Measurements from ENCODE around the gene MED9. TPM values are rescaled to one million over a fixed set of nuclear protein-coding genes. Genes with fewer than 3 reads are reported as not detected.

Gene MED9
- total and polyA plus RNA-seq, 9 donors: 11.5 to 15.7 (median 13.8) TPM

GRCh38 chr17:17539591-17539990, 62.8 kb downstream of the MED9 start:
- peaks cover 3% of the 10 kb centered on the region for H3K4me1 ChIP-seq (ENCODE audit: insufficient read depth)
- WGBS, 3 donors: 78 to 85% (median 81%) methylated on average over 10 of the region's 10 CpGs
- H3K9me3 ChIP-seq: no peaks in the 10 kb centered on the region
- intact Hi-C loops (cut with DNase I): no loop called here
- no peak for TF ChIP-seq EP300 (IDR thresholded peaks at IDR 0.05)
- TF ChIP-seq CTCF (IDR thresholded peaks at IDR 0.05): no peak
- no peak for TF ChIP-seq POLR2A (IDR thresholded peaks at IDR 0.05)
- H3K4me3 ChIP-seq: no peak overlapping the region
- no peaks in the 10 kb centered on the region for H3K27me3 ChIP-seq
- no peak overlapping the region for H3K27ac ChIP-seq
- no peaks in the 10 kb centered on the region for H3K36me3 ChIP-seq
- no peak for DNase-seq

- DNase-seq: no peak
- intact Hi-C loops (cut with DNase I): no loop called here
- no peaks in the 10 kb centered on the region for H3K27me3 ChIP-seq
- H3K4me1 ChIP-seq (ENCODE audit: insufficient read depth): peaks cover 6% of the 10 kb centered on the region
- no peaks in the 10 kb centered on the region for H3K36me3 ChIP-seq
- no peaks in the 10 kb centered on the region for H3K9me3 ChIP-seq
- H3K4me3 ChIP-seq: no peak overlapping the region
- WGBS, 3 donors: 80 to 85% (median 84%) methylated on average over 15 of the region's 15 CpGs
- no peak overlapping the region for H3K27ac ChIP-seq
- TF ChIP-seq CTCF (IDR thresholded peaks at IDR 0.05) (no peak), POLR2A (IDR thresholded peaks at IDR 0.05) (no peak), EP300 (IDR thresholded peaks at IDR 0.05) (no peak)
Measured at GRCh38 chr17:17540278-17540906, 63.6 kb downstream of the MED9 start.

GRCh38 chr17:17540935-17541639, 64.3 kb downstream of the MED9 start:
- intact Hi-C loops (cut with DNase I): no loop called here
- H3K9me3 ChIP-seq: no peaks in the 10 kb centered on the region
- no peak overlapping the region for H3K27ac ChIP-seq
- 66 to 74% (median 69%) methylated on average over 23 of the region's 23 CpGs for WGBS, 3 donors
- H3K4me3 ChIP-seq: no peak overlapping the region
- no peak for DNase-seq
- peaks cover 9% of the 10 kb centered on the region for H3K4me1 ChIP-seq (ENCODE audit: insufficient read depth)
- no peaks in the 10 kb centered on the region for H3K27me3 ChIP-seq
- H3K36me3 ChIP-seq: no peaks in the 10 kb centered on the region
- TF ChIP-seq CTCF (IDR thresholded peaks at IDR 0.05): no peak
- TF ChIP-seq EP300 (IDR thresholded peaks at IDR 0.05): no peak

GRCh38 chr17:17541640-17542001, 64.8 kb downstream of the MED9 start:
- Histone ChIP-seq H3K27me3 (no peaks in the 10 kb centered on the region), H3K4me1 (ENCODE audit: insufficient read depth) (peaks cover 9% of the 10 kb centered on the region), H3K9me3 (no peaks in the 10 kb centered on the region), H3K27ac (no peak overlapping the region), H3K36me3 (no peaks in the 10 kb centered on the region), H3K4me3 (no peak overlapping the region)
- DNase-seq: no peak
- intact Hi-C loops (cut with DNase I): no loop called here
- WGBS, 3 donors: 48 to 53% (median 48%) methylated on average over 5 of the region's 5 CpGs
- TF ChIP-seq CTCF (IDR thresholded peaks at IDR 0.05): no peak
- no peak for TF ChIP-seq EP300 (IDR thresholded peaks at IDR 0.05)
- no peak for TF ChIP-seq POLR2A (IDR thresholded peaks at IDR 0.05)

Small RNA genes lying within 50 kb of the gene (small RNA-seq; reads per million reads assigned to genes)
- not detected for gene RF00019

Other genes starting within 250 kb of the MED9 start
- 10 to 100 TPM; 27.9 to 55.7 (median 45.1) TPM for gene FLCN, start 239.8 kb upstream of the MED9 start, total RNA-seq
- gene FLCN, start 239.8 kb upstream of the MED9 start, polyA plus RNA-seq: 10 to 100 TPM; 16.4 to 29.0 TPM
- gene COPS3, start 195.8 kb upstream of the MED9 start, total RNA-seq: 10 to 100 TPM; 43.8 to 68.8 (median 49.9) TPM
- gene COPS3, start 195.8 kb upstream of the MED9 start, polyA plus RNA-seq: 10 to 100 TPM; 38.1 to 60.1 TPM
- 1 to 10 TPM; 3.8 to 6.6 (median 5.2) TPM for gene NT5M, start 173.6 kb upstream of the MED9 start, total RNA-seq
- 1 to 10 TPM in 1 of 2 donors, under 1 TPM in 1; 0.53 to 4.9 TPM for gene NT5M, start 173.6 kb upstream of the MED9 start, polyA plus RNA-seq
- 10 to 100 TPM in 6 of 7 donors, 1 to 10 TPM in 1; 2.6 to 55.9 (median 27.3) TPM for gene RASD1, start 19.4 kb downstream of the MED9 start, total RNA-seq
- 10 to 100 TPM in 1 of 2 donors, 1 to 10 TPM in 1; 1.9 to 27.7 TPM for gene RASD1, start 19.4 kb downstream of the MED9 start, polyA plus RNA-seq
- gene PEMT, start 114.7 kb downstream of the MED9 start, total RNA-seq: 10 to 100 TPM; 21.6 to 62.8 (median 36.6) TPM
- 10 to 100 TPM in 1 of 2 donors, 1 to 10 TPM in 1; 6.6 to 32.5 TPM for gene PEMT, start 114.7 kb downstream of the MED9 start, polyA plus RNA-seq
- gene RAI1, start 204.5 kb downstream of the MED9 start, total RNA-seq: 10 to 100 TPM; 16.3 to 57.7 (median 37.5) TPM
- 10 to 100 TPM in 1 of 2 donors, 1 to 10 TPM in 1; 1.5 to 14.5 TPM for gene RAI1, start 204.5 kb downstream of the MED9 start, polyA plus RNA-seq